Spleen (tissue), 7 donors: ENCODE results near the gene ARAP3.

ENCODE experiments used
- POLR2AphosphoS5 ChIP-seq, 3 donors: sonication (generic); formaldehyde crosslinking; IDR thresholded peaks; one replicate each; pipeline ENCODE4 v1.5.1; 2017; ENCODE audit warnings: antibody characterized with exemption in 3 of 3
- TF ChIP-seq, protein P1 (sequence below), 11 experiments: fragments of 200-600 bp in 7 of 11; fragments of 450-650 bp in 4 of 11; sonication (generic) in 4 of 11; IDR thresholded peaks in 8 of 11; conservative IDR thresholded peaks in 3 of 11; 1 replicate in 7 of 11; 2 replicates in 4 of 11; pipeline versions ENCODE4 v1.4.0 to v1.8.0; 2016 to 2021; ENCODE audit warnings: antibody characterized with exemption in 11 of 11, inconsistent platforms in 4 of 11, mild to moderate bottlenecking in 1 of 11
- donor health status: DM: no; HTN: no; CAD: no; lungs with moderate emphysema.
- donor health status: DM: no; HTN: no; CAD: no.
- donor health status: DM: no; HTN: no; CAD: no.

DNA sequence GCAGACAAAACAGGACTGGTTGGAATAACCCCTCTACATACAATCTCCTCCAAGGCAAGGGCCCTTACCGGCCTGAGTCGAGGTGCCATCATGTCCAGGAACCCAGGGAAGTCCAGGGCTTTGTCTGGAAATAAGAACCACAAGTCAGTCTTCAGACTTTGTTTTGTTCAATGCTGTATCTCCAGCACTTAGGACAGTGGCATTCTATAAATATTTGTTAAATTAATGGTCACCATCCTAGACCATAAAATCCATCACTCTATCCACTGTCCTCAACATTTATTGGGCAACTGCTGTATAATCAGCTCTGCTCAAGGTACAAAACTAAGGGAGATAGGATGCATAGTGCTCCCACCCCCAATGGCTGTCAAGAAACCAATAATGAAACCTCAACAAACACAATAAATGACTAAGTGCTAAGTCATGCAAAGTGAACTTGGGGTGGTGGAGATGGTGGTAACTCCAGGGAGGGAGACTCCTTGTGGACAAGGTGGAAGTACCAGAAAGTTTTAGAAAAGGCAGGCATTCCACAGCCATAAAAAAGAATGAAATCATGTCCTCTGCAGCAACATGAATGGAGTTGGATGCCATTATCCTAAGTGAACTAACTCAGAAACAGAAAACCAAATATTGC, 40.3 kb downstream of the ARAP3 start:
- no peak for TF ChIP-seq POLR2AphosphoS5 (IDR thresholded peaks at IDR 0.05)
- TF ChIP-seq, protein P1, sequence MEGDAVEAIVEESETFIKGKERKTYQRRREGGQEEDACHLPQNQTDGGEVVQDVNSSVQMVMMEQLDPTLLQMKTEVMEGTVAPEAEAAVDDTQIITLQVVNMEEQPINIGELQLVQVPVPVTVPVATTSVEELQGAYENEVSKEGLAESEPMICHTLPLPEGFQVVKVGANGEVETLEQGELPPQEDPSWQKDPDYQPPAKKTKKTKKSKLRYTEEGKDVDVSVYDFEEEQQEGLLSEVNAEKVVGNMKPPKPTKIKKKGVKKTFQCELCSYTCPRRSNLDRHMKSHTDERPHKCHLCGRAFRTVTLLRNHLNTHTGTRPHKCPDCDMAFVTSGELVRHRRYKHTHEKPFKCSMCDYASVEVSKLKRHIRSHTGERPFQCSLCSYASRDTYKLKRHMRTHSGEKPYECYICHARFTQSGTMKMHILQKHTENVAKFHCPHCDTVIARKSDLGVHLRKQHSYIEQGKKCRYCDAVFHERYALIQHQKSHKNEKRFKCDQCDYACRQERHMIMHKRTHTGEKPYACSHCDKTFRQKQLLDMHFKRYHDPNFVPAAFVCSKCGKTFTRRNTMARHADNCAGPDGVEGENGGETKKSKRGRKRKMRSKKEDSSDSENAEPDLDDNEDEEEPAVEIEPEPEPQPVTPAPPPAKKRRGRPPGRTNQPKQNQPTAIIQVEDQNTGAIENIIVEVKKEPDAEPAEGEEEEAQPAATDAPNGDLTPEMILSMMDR (IDR thresholded peaks at IDR 0.05 in 8 of 11, conservative IDR thresholded peaks at IDR 0.05 in 3 of 11), result no peak
